CD1c-positive myeloid dendritic cell (primary cell): ENCODE measurements around the gene IL2RG.
A peak's percentile ranks its signal among the peaks of the same experiment; 100 is the strongest.

Experiments
- DNase-seq: peaks from one replicate; pipeline ENCODE4 v3.0.0-alpha.2; 2016; ENCODE audit errors: extremely low spot score

Gene IL2RG

GRCh38 chrX:71068044-71068918 is 43.1 kb downstream of the IL2RG start, which contains the start of gene SNX12:
TSS of gene SNX12 (minus strand) at chrX:71068334. CDS start at chrX:71068306, 28 bp downstream.
- DNase-seq: peak; percentile 91

- DNase-seq: no peak
Measured at GRCh38 chrX:71067712-71068043, 43.7 kb downstream of the IL2RG start.

DNA sequence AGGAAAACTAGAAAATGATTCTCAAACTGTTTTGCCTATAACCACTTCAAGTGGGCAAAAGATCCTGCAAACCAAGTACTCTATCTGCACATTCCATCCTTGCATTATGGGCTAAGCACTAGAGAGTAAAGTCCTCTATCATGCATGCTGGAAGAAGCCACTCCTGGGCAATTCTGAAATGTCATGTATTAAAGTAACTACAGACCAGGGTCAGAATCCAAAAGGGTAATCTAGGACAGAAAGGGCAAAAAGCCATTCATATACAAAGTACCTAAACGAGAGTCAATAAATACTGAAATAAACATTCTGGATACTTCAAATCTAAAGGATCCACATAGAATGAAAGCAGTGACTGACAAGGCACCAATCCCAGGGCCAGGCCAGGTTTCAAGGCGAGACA is 44.3 kb downstream of the IL2RG start:
- no peak for DNase-seq

GRCh38 chrX:71060127-71060526 is 51.2 kb downstream of the IL2RG start:
- no peak for DNase-seq

- peak; percentile 44 for DNase-seq
Measured at GRCh38 chrX:71057848-71058530, 53.4 kb downstream of the IL2RG start.
